Measurements from ENCODE around the gene EGR2.

GRCh38 chr10:62844280-62845011 is 28.3 kb upstream of the EGR2 start:
- TF ChIP-seq CTCF (IDR thresholded peaks at IDR 0.05): no peak
- no peak for TF ChIP-seq POLR2A (IDR thresholded peaks at IDR 0.05)

Measured in adrenal gland (tissue), 5 donors.